GM18873 (cell line): ENCODE data around the gene S1PR1.
"Not testable (repeated sequence)": the region's sequence is repeated elsewhere in the genome, so short reads cannot be mapped to it uniquely, and the experiment has no call there.

Experiments
- ATAC-seq: cut with Tn5 transposase; IDR thresholded peaks from one replicate; pipeline ENCODE4 v1.9.1; 2021; ENCODE audit warnings: mild to moderate bottlenecking, moderate library complexity, moderate number of reproducible peaks; ENCODE audit not compliant: unreplicated experiment, low FRiP score

The S1PR1 gene

DNA sequence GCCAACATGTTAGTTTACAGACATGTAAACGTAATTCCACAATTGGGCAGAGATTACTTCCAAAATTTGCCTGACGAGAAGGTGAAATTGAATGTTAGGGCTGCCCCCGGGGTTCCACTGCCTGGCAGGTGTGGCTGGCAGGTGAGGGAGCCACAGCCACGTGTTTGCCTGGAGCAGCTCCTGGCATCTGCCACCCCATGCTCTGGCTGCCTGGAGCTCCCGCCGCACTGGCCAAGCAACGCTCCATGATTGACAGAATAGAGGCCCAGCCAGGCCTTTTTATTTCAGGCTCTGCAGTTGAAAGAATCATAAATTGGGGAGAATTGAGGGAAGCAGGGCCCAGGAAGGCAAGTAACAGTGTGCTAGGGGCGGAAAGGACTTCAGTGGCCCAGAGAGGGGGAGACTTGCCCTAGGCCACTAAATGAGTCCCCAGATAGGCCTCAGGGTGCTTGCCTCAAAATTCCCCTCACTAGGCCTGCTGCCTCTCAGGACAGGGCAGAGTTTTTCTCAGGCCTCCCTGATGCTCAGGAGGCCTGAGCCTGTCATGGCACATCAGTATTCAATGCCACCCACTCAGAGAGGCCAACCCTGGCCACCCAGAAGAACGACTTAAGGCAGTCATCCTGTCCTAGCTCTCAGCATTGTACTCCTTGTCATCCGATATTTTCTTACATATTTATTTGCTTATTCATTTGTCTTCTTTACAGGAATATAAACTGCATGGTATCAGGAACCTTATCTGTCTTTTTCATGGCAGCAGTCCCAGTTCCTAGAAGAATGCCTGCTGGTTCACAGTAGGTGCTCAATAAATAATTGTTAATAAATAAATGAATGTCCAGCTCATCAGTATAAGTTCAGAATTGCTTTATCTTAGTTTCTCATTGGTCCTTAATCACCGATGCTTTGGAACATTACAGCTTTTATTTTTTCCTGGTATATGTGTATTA is 16.6 kb upstream of the S1PR1 start:
- no peak for ATAC-seq

DNA sequence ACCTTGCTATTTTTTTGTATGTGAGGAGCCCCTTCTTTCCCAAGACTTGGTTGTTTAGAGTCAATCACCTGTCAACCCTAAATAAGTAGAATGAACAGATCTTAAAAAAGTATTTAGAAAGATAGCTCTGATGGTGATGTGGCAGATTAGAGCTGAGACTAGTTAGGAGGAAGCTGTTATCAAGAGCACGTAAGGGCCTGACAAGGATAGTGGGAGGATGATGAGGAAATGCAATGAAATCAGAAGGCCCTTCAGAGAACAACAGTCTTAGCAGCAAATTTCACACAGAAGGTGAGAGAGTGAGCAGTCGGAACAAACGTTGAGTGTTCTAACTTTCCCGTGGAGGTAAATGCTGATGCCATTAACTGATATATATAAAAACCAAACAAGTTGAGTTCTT is 15.9 kb upstream of the S1PR1 start:
- ATAC-seq = no peak

DNA sequence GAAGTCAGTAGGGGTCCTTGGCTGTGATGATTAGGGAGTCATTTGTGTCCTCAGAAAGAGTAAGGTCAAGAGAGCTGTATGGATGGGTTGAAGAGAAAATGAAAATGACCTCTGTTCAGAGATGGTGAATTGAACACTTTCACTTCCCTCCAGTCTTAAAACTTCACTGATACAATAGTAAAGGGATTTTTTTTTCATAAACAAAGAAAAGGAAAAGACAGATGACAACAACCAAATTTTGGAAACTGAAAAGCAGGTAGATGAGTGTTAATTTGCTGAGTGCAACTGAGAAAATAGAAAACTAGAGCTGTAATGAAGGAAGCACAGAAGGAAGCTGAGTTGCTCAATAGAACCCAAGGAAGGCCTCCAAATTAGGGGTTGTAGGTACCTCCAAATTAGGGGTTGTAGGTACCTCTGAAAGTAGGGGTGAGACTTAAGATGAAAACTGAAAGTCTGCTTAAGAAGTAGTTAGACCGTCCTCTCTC is 14.8 kb upstream of the S1PR1 start:
- peak; percentile 93 for ATAC-seq

DNA sequence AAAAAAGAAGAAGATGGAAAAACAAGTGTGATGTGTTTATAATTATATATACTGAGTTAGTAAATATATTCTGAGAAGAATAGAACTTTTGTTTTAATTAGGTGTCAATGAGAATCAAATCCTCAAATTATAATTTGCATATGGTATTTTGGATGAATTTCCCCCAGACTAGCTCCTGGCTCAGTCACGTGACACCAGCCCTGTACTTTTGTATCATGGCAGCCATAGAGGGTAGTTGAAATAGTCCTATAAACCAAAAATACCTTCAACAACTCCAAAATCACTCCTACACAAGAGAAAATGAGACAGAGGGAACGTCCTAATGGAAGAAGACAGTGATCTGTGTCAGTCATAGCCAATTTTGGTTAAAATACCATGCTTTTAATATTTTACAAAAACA is 9.0 kb upstream of the S1PR1 start:
- ATAC-seq = no peak

DNA sequence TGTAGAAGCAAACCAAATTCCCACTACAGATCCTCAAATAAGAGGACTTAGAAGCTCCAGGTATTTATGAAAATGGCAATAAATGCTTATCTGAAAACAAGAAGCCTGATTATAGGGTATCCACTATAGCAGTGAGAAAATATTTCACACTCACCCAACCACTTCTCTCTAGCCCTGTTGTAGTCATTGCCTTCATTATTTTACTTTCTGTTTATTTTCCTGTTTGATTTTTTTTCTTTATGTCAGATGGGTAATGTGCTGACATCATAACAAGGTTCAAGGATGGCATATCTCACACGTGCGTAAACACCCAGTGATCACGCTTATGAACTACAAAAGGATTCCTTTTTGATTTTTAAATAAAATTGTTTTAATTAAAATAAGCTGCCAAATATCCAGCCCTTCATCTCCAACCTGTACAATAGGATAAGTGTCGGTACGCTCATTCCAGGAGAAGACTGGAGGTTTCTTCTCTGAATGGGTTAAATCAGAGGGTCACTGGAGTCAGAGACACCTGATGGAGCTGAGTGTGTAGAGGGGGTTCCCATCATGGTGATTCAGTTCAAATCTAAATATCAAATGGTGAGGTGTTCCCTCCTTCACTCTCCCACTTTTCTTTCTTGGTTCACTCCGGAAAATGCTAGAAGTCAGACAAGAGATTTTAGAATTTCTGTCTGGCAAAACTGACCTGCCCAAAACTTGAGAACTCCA is 8.2 kb upstream of the S1PR1 start:
- no peak for ATAC-seq

DNA sequence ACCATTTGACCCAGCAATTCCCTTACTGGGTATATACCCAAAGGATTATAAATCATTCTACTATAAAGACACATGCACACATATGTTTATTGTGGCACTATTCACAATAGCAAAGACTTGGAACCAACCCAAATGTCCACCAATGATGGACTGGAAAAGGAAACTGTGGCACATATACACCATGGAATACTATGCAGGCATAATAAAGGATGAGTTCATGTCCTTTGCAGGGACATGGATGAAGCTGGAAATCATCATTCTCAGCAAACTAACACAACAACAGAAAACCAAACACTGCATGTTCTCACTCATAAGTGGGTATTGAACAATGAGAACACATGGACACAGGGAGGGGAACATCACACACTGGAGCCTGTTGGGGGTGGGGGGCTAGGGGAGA is 4.6 kb upstream of the S1PR1 start:
- ATAC-seq = not testable (repeated sequence)

DNA sequence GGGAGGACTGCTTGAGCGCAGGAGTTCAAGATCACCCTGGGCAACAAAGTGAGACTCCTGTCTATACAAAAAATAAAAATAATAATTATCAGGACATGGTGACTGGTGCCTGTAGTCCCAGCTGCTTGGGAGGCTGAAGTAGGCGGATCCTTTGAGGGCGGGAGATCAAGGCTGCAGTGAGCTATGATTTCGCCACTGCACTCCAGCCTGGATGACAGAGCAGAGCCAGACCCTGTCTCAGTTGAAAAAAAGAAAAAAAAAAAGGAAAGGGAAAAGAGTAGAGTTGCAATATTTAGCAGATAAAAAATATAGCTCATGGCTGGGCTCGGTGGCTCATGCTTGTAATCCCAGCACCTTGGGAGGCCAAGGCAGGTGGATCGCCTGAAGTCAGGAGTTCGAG is 3.3 kb upstream of the S1PR1 start:
- ATAC-seq = no peak

DNA sequence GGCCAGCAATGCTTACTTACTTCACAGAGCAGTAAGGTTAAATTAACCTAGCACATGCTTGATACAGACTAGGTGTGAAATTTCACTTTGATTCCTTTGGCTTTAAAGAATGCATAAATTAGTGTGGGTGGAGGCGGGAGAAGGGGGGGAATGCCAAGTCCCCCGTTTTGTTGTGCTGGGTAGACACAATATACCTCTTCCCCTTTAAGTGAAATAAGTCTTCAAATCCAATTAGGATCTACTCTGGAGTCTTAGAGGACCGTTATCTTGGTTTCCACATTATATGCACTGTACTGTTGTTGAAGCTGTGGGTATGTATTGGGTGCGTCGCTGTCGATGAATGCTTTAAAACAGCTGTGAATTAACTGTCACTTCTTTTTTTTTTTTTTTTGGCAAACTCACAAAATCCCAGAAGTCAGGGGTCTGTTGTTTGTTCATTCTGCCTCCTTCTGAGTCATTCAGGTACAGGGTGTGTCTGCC is 1.6 kb upstream of the S1PR1 start:
- no peak for ATAC-seq

DNA sequence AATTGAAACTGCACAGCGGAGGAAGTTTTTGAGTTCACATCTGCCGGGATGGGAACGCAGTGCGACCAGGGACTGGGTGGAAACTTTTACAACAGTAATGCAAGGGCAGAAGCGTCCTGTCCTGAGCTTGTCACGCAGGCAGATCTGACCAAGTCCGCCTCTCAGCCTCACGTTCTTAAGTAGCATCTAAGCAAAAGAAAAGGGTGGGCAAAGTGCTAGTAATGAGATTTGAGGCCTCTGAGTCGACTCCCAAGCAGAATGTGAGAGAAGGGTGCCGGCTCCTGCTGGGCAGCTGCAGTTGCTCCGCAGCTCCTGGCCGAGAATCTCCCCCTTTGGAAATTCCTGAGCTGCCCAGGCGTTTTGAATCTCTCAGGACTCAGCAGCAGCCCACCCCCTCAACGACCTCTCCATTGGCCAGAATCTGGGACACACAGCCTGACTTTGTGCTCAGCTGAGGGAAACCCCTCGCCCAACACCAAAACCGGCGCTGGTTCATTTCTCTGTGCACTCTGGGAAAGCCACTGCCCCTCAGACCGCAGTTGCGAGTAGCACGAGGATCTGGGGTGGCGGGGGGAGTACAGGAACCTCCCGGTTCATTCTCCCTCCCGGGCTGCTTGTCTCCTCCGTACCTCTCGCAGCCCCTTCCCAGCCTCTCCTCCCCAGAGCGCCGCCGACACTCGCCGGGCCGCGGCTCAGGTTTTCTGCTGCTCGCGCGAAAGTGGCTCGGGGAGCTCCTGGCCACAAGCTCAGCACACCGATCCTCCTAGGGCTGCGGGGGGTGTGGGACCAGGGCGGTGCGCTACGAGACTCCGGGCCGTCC is 913 bp upstream of the S1PR1 start:
- peak; percentile 69 for ATAC-seq

DNA sequence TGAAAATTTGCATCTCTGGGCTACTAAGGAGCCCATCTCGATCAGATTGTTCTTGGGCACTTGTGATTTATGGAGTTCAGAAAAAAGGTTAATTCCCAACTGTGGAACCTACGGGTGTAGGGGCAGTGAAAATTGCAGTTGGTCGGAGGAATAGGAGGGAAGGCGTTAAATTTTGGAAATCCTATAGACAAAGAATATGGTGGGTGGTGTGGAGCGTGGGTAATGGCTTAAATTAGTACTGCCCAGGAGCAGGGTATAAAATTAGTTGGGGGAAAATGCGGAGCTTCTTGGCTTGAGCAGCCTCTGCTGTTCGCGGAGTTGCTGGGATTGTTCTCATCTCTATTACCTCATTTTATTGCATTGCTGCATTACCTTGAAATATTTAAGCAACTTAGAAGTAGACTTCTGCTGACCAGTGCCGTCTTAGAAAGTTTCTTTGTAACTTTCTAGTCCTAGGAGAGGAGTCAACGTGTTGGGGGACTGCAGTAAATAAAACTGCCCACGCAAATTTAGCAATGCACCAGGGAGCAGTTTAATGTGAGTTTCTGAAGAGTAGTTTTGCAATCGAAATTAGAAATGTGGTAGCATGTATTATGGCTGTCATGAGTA is 514 bp downstream of the S1PR1 start:
- ATAC-seq = no peak

DNA sequence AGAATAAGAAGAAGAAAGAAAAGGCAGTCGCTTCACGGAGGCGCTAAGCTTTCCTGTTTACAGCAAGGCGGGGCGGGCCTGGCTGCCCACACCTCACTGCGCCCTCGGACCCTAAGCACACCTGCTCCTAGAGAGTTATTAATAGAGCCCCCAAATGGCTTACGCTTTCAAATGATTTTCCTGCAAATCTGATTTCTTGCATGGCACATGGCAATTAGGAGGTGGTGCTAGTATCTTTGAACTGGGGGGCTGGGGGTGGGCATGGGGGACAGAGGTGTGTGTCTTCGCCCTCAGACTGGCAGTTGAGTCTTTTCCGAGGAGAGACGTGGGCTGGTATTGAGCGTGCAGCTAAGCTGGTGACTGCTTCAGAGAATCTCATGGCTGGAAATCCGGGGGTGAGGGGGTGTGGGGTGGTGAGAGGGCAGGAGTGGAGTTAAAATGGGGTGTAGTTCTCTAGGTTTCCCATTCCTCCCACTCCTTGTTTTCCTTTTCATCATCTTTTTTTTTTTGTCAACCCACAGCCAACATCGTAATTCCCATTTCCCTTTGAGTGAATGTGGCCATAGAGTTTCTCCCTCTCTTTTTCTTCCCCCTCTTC is 1.3 kb downstream of the S1PR1 start:
- no peak for ATAC-seq

DNA sequence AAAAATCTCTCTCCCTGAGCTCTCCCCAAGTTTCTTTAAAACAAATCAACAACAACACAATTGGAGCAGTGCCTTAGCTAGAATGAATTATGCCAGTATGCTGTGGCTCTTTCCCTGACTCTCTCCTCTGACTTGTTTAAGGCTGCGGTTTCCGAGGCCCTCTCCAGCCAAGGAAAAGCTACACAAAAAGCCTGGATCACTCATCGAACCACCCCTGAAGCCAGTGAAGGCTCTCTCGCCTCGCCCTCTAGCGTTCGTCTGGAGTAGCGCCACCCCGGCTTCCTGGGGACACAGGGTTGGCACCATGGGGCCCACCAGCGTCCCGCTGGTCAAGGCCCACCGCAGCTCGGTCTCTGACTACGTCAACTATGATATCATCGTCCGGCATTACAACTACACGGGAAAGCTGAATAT is 1.9 kb downstream of the S1PR1 start:
- ATAC-seq = no peak

DNA sequence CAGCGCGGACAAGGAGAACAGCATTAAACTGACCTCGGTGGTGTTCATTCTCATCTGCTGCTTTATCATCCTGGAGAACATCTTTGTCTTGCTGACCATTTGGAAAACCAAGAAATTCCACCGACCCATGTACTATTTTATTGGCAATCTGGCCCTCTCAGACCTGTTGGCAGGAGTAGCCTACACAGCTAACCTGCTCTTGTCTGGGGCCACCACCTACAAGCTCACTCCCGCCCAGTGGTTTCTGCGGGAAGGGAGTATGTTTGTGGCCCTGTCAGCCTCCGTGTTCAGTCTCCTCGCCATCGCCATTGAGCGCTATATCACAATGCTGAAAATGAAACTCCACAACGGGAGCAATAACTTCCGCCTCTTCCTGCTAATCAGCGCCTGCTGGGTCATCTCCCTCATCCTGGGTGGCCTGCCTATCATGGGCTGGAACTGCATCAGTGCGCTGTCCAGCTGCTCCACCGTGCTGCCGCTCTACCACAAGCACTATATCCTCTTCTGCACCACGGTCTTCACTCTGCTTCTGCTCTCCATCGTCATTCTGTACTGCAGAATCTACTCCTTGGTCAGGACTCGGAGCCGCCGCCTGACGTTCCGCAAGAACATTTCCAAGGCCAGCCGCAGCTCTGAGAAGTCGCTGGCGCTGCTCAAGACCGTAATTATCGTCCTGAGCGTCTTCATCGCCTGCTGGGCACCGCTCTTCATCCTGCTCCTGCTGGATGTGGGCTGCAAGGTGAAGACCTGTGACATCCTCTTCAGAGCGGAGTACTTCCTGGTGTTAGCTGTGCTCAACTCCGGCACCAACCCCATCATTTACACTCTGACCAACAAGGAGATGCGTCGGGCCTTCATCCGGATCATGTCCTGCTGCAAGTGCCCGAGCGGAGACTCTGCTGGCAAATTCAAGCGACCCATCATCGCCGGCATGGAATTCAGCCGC is 2.5 kb downstream of the S1PR1 start:
- no peak for ATAC-seq

DNA sequence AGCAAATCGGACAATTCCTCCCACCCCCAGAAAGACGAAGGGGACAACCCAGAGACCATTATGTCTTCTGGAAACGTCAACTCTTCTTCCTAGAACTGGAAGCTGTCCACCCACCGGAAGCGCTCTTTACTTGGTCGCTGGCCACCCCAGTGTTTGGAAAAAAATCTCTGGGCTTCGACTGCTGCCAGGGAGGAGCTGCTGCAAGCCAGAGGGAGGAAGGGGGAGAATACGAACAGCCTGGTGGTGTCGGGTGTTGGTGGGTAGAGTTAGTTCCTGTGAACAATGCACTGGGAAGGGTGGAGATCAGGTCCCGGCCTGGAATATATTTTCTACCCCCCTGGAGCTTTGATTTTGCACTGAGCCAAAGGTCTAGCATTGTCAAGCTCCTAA is 3.2 kb downstream of the S1PR1 start:
- no peak for ATAC-seq

DNA sequence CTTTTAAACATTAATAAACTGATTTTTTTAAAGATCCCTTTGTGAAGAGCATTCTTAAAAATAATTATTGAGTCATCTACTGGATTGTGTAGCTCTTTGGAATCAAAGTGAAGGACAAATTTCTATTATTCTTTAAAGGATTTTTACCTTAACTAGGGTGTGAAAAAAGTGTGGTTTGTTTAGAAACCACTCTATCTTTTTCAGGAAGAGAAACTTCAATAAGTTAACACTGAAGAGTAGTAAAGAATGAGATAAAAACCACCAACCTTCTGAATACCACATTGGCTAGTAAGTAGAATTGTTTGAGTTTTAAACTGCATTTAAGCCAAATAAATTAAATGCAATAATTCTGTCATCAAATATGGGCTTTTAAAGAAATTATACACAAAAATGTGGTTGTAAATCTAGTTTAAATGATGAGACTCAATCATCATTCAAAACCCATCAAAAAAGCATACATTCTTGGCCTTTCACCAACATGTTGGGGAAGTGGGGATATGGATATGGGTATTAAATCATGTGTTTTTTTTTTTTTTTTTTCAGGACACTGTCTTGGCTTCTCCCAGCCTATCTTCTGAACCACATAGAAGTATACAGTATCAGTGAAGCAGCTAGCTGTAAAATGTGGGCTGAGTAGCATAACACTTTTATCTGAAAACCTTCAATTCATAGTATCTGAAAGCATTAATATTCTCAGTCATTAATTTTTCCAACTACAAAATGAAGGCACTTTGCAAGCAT is 4.8 kb downstream of the S1PR1 start:
- peak; percentile 42 for ATAC-seq

DNA sequence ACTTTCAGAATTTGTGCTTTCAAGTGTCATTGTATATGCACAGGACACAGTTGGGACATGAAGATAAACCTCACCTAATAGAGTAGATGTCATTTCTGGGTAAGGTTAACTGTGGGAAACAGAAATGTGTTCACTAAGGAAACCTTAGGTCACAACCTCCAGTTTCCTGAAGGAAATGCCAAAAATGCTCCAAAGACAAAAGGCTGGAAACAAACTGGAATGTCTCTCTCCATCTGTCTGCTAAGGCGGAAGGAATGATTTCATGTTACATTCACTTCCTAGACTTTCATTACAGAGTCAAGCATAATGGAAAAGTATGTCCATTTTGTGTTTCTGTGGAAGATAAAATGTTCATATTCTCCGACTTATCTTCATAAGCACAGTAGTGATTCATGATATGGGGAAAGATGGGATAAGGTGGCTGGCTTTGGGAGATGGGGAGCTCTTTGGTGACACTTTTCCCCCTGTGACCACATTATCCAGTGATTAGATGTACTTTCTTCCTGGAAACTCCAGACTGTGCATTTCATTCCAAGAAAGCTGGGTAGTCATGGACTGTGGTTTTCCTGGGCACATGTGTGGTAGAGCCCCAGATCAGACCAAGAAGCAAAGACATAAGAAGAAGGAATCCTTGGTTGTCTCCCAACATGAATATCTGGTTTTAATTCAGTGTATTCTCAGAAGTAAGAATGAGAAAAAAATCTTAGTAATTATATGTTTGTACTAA is 5.7 kb downstream of the S1PR1 start:
- ATAC-seq = no peak

DNA sequence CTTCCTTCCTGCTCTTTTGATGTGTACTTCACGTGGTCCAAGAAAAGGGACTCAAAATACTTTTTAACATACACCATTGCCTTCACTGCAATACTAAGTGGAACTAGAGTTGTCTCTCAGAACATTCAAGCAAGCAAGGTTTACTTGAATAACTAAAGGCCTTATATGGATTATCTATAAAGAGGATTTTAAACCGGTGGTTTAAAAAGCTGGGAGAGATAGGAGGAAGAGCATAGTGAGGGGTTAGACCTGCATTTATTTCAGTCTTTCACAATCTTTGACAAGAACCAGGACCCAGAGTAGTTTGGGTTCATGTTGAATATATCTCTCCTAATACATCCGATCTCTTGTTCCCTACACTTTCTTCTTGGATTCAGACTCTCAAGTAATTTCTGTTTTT is 6.9 kb downstream of the S1PR1 start:
- no peak for ATAC-seq
